HG02642 (cell line): ENCODE data around the gene CARD18.

Experiments used
- ATAC-seq: cut with Tn5 transposase; IDR thresholded peaks from one replicate; pipeline ENCODE4 v1.9.1; 2021; ENCODE audit warnings: mild to moderate bottlenecking; ENCODE audit not compliant: unreplicated experiment, poor library complexity

Gene CARD18, protein sequence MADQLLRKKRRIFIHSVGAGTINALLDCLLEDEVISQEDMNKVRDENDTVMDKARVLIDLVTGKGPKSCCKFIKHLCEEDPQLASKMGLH

DNA sequence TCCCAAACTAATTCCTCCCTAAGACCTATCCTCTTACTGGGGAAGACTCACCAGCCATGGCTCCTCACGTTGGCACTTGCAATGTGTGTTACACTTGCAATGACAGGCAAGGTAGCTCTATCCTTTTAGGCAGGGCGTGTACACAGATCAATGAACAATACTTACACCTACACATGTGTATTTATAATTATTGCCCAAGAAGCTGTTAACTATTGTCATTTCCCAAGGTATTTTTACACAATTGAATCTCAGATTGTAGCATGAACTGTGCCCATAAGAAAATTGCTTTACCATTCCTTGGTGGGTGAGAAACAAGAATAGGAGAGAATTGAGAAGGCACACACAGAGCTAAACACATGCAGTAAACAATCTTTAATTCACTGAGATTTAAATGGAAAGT, at the start of gene CARD18:
Gene CARD18, minus strand, starts transcription at position 101 of the 400 bp plus-strand sequence. Its CDS starts 43 bp downstream, at position 58.
- no peak for ATAC-seq

DNA sequence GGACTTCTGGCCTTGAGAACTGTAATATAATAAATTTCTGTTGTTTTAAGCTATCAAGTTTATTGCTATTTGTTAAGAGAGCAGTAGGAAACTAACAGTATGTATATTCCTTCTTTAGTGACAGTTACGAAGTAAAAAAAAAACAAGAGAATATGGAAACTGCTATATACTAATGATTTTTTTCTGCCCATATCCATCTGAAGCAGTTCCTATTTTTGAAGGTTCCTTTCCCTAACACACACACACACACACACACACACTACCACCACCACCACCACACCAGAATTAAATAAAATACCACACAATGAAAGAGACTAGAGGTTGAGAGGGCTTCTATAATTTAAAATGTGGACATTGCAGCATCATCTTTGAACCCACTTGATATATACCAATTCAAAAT, 44.4 kb upstream of the CARD18 start:
- ATAC-seq: no peak

DNA sequence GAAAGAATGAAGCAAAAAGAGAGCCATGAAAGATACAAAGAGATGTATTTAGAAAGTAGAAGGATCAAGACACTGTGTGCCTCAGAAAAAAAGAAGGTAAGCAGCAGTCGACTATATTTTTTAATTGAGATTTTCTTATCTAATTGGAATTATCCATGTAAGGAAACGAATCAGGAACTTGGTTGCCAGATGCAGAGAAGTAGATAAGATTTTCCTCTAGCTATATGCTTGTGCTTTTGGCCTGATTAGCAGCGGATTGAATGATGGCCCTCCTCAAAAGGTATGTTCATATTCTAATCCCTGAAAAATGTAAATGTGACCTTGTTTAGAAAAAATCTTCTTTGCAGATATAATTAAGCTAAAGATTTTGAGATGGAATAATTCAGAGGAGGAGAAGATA, 43.9 kb upstream of the CARD18 start:
- no peak for ATAC-seq

DNA sequence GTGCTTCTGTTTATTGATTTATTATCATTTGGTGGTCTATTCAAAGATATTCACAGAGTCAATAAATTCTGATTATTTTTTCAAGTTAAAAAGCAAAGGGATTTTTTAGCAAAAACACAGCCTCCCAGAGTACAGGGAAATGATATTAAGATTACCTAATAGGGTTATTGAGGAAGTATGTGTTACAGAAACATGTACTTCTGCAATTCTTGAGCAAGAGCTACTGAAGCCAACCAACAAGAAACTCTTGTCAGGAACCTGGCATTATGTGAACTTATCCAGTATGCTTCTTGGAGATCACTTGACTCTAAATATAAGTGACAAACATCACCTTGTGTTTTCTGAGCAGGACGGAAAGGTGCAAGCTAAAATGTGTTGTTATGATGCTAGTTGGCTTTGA, 42.0 kb upstream of the CARD18 start:
- no peak for ATAC-seq

DNA sequence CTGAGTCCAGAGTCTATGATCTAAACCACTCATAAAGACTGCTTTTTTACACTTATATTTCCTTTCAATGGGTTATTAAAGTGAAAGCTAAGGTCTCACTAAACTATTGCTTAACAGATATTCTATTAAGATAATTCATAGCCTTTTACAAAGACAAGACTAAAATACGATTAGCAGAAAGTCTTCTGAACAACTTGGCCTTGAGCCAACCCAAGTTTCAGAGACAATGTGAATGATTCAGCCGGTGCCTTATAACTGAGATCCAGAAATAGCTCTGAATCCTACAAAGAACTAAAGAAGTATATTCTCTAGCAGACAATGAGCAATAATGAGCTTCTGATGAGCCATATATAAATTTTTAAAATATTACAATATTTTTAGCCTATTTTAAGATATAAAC, 41.5 kb upstream of the CARD18 start:
- ATAC-seq: no peak

DNA sequence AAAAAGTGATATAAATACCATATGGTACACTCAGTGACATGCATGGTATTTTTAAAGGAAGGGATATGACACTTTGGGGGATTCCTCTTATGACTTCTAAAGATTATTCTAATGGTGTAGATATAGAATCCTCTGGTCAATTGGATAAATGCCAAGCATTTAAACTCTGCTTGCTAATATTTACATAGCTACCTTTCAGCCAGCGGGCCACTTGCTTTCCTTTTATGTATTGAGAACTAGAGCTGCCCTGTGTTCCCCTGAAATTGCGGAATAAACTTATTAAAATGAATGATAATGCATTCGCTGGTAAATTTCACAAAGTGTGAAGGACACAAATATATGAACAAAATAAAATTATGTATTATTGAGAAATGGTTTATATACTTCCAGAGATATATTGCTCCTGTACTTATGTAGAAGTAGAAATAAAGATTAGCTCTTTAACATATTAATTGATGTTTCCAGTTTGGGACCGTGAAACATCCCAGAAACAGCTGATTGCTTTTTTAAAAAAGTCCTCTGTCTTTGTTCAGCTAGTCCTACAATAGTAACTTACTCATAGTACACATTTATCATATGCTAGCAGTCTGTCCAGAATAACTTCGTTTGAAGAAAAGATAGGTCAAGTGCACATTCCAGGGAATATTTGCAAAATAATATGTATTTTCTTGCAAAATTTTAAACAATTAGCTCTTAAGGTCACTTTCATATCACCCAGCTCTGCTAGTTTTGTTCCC, 40.1 kb upstream of the CARD18 start:
- no peak for ATAC-seq

DNA sequence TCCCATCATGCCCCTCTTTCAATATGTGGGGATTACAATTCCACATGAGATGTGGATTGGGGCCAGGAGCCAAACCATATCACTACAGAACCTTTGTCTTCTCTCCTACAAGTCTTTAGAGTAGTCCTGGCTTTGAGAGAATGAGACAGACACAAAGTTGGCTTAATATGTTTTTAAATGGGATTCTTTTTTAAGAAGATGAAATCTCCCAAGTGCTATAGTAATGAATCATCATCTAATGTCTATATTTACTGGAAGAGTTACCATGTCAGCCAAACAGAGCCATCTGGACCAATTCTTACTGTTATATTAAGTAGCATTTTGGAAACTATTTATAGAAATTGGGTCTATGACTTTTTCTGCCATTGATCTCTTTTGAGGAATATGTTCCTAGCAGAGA, 38.1 kb upstream of the CARD18 start:
- ATAC-seq: no peak

DNA sequence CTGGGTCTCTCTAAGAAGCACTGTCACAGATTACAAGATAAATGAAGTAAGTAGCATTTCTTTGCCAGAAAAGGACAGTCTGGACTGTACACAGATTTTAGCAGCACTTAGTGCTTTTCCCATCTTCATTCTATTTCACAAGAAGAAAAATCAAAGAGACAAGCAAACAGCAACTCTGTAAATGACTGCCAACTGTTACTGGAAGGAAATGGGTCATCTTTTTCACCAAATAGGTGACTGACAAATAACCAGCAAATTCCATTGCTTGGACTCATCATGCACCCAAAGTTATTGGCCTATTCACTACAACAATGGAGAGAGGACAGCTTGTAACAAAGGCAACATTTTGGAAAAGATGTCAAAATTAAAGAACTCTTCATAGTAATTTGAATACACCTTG, 28.9 kb upstream of the CARD18 start:
- ATAC-seq: no peak

DNA sequence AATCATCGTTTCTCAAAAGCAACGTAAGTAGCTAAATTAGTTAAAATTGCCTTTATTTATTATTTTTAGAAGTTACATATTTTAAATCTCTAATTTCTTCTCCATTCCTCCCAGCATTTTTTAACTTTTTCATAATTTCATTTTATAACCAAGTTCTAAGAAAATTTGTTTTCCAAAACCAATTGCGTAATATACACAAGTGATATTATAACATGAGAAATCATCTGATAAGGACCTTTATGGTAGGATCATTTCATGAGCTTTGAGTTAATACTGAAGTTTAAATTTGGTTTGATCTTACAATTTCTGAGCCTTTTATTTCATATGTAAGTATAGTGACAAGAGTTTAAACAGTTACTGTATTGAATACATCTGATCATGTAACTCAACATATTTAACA, 27.7 kb upstream of the CARD18 start:
- no peak for ATAC-seq

DNA sequence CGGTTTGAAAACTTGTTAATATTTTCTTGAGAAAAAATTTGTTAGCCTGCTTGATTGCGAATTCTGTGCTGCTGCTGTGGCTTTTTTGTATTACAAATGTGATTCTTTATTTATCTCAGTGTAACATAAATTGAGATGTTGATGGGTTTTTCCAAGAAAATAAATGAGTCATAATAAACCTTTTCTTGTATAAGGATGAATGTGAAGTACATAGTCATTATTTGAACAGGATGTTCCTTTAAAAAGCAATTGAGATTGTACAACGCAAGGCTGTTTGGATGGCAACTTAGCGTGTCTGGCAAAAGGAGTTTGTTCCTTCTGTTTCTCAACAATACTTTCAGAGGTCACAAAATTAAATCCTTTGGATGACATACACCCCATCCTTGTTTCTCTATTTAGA, 24.6 kb upstream of the CARD18 start:
- ATAC-seq: no peak

DNA sequence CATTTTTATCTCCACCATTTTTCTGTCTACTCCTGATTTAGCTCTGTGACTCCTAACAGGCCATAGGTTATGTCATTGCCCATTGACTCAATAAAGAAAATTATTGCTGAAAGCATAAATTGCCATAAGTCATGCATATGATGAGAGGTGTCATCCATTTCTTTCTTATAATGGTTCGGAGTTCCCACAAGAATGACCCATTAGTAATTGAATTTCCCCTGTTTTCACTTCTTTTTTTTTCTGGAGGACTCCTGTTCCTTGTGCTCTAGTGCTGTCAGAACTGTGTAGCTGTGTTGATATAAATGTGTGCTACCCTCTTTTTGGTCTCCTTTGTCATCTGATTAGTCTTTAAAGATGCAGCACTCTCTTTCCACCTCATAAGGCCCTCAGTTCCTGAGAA, 22.9 kb upstream of the CARD18 start:
- ATAC-seq: no peak

DNA sequence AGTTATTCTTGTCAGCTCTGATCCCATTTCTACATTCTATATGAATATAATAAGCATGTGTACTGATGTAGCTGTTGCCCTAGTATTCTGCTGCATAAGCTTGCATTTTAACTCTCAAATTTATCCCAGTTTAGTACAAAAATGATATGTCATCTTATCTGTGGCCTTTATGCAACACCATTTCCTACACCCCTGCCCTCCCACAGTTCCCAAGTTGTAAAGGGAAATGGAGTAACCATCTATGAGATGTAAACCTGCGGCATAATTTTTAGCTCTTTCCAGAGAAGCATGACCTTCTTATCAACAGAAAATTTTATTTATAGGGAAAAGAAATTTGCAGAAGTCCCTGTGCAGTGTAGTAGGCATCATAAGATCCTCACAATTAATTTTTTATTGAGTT, 18.9 kb upstream of the CARD18 start:
- ATAC-seq: no peak

DNA sequence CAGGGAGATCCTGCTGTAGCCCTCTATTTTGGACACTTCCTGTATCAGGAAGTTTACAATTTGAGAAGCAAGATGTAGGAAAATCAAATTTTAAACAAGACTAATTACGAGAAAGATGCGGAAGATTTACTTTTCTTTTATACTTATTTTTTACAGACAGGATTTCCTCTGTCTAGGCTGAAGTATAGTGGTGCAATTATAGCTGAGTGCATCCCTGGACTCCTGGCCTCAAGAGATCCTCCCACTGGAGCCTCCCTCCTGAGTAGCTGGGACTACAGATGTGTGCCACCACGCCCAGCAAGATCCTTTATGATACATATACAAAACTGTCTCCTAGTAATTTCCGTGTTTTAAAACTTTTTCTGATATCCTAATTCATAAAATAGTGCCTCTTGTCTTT, 17.2 kb upstream of the CARD18 start:
- ATAC-seq: no peak

DNA sequence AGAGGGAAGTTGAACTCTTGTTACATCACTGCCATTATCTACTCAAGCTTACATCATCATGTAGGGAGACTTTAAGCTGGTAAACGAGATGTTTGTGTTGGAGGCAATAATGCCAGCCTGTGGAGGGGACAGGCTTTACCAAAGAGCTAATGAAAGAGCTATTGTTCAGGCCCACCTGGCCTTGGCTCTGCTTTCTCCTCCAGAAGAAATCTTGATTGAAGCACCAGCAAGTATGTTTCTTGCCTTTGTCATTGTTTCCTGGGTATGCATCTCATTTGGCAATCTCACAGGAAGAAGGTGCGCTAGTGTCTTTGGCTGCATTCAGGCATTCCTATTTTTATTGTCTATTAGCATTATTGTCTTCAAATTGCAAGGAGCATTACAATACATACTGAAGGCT, 16.7 kb upstream of the CARD18 start:
- ATAC-seq: no peak

DNA sequence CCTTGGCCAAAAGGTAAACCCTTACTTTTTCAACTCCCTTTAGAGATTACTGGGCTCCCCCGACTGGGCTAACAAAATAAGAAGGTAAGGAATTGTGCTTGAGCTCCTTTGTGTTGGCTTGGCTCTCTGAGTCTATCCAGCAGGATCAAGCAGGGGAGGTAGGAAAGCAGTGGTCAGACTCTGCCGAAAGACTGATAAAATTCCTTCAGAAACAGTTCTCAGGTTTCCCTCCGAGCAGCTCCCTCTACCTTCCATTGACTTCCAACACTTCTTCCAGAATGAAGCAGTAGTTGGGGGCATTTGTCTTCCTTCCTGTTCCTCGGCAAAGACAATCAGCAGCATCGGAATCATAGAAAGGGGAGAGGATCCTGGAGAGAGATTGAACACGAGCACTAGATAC, 16.1 kb upstream of the CARD18 start:
- no peak for ATAC-seq

DNA sequence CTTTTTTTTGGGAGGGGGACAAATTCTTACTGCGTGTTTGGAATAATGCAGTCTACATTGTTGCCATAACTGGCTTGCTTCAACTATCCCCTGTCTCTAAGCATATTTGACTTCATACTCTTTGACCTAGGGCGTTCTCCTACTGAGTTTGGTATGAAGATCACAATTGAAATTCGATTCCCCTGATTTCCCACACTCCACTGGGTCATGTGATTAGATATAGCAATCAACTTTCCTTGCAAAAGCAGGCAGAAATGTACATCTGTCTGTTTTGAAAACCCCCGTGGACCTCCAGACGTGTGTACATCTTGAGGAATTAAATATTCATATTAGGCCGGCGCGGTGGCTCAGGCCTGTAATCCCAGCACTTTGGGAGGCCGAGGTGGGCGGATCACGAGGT, 13.8 kb upstream of the CARD18 start:
- no peak for ATAC-seq

DNA sequence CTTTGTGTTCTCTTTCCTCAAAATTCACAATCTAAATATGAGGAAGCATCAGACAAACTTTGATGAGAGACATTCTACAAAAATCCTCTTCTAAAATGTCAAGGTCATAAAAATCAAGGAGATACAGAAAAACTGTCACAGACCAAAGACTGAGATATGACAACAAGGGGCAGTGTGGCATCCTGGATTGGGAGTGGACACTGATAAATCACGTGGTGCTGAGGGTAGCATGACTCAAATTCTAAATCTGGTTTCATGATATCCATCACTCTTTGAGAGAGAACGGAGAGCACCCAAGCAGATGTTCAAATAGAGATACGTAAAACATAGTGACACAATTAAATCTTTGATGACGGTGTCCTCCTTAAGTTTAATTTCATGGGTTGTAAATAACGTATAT, 13.0 kb upstream of the CARD18 start:
- no peak for ATAC-seq

DNA sequence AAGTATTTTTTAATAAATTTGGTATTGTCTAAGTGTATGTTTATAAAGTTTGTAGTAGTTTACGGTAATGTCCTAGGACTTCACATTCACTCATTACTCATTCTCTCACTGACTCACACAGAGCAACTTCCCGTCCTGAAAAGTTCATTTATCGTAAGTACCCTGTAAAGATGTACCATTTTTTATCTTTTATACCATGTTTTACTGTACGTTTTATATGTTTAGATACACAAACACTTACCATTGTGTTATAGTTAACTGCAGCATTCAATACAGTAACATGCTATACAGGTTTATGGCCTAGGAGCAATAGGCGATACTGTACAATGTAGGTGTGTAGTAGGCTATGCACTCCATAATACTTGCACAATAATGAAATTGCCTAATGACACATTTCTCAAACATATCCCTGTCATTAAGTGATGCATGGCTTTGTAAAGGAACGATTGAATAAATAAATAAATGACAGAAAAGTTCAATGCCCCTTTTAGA, 12.5 kb upstream of the CARD18 start:
- ATAC-seq: no peak

DNA sequence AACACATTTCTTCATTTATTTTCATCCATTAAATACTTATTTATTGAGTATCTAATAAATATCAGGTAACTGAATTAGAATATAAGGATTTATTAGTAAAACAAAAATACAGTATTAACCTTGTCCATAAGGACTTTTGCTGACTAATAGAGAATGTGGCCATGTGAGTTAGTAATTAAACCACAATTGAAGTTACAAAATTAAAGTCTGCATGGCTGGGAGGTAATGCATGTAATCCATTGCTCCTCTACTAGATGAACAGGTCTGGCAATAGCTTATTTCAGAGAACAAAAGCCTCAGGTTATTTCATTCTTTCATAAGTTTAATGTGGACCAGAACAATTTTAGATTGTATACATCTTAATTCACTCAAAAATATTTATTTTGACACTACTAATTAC, 9.9 kb upstream of the CARD18 start:
- ATAC-seq: no peak

DNA sequence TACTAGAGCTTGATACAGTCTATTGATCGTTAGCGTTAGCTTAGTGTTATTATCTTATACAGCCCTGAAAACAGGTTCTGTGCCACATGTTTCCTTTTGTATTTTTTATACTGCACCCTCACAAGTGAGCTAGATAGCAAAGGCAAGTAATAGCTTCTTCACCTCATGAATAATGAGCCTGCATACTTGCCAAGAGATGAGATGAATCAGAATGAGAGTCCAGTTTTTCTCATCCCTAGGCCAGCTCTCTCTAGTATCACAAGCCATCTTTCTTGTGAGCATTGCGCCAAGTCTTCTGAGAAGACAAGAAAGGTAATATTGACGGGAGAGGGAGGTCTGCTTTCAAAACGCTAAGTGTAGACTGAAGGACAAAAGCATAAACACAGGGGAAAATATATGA, 8.7 kb upstream of the CARD18 start:
- no peak for ATAC-seq

DNA sequence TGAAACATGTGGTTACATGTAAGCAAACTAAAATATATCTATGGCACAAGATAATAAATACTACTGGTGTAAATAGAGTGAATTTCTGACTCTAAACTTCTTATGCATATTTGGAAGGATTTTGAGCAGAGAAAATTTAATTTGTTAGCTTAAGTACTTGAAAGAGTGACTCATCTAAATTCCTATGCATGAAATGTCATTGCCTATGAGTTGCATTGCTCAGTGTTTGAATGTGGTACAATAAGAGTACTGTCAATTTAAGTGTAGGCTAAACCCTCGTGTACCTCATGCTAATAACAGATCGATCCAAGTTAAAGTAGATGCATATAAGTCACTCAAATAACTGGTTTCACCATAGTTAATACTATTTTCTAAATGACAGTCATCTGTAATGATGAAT, 5.3 kb upstream of the CARD18 start:
- ATAC-seq: no peak

DNA sequence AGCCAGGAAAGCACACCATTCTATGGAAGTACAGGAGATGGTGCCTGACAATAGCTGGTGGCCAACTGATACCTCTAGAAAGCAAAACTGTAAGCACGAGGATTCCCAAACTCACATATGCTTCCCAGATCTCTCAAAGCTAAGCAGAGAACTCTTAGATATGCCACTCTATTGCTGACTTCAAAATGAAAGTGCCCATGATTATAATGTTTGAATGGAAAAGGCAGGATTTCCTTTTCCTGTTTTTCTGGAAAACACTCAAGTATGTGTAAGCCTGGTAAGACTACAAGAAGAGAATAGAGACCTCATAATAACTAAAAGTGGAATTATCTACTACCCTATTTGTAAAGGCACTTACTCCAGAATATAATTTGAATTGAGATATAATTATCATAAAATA, 2.6 kb upstream of the CARD18 start:
- ATAC-seq: no peak
